GM18507 (cell line): ENCODE measurements around the gene FCRL6.

ENCODE experiments used
- DNase-seq: peaks from one replicate; pipeline ENCODE4 v3.0.0; 2011; ENCODE audit warnings: low read depth; ENCODE audit not compliant: insufficient read length; ENCODE audit errors: extremely low spot score
- FAIRE-seq: peaks from 2 replicates; lab custom pipeline; 2011; peaks lifted over from hg19 to GRCh38; lab: Jason Lieb, UNC

FCRL6 gene

GRCh38 chr1:159795534-159795933 lies 6.6 kb upstream of the FCRL6 start:
- FAIRE-seq (no peak), DNase-seq (no peak)

GRCh38 chr1:159798893-159799292 lies 3.3 kb upstream of the FCRL6 start:
- DNase-seq (no peak), FAIRE-seq (peak; percentile 82)

GRCh38 chr1:159799446-159799985 lies 2.6 kb upstream of the FCRL6 start:
- DNase-seq (no peak), FAIRE-seq (no peak)

- FAIRE-seq: peak; percentile 82
Observed at GRCh38 chr1:159800177-159800930, 1.8 kb upstream of the FCRL6 start.

GRCh38 chr1:159803956-159804689 lies 2.0 kb downstream of the FCRL6 start:
- DNase-seq: no peak

More at GRCh38 chr1:159800177-159800930, 1.8 kb upstream of the FCRL6 start:
- peak; percentile 20 for DNase-seq

GRCh38 chr1:159804924-159805323 lies 2.8 kb downstream of the FCRL6 start:
- FAIRE-seq: no peak
- no peak for DNase-seq

More at GRCh38 chr1:159803956-159804689, 2.0 kb downstream of the FCRL6 start:
- no peak for FAIRE-seq

GRCh38 chr1:159815926-159816325 lies 13.8 kb downstream of the FCRL6 start:
- no peak for DNase-seq
- no peak for FAIRE-seq

GRCh38 chr1:159817276-159818041 lies 15.3 kb downstream of the FCRL6 start:
- DNase-seq (no peak), FAIRE-seq (no peak)

- peak; percentile 89 for FAIRE-seq
- peak; percentile 20 for DNase-seq
Observed at GRCh38 chr1:159821171-159821867, 19.2 kb downstream of the FCRL6 start.

GRCh38 chr1:159823406-159823805 lies 21.2 kb downstream of the FCRL6 start:
- DNase-seq: no peak
- no peak for FAIRE-seq

- FAIRE-seq: peak; percentile 9
- no peak for DNase-seq
Observed at GRCh38 chr1:159825564-159825963, 23.4 kb downstream of the FCRL6 start.

GRCh38 chr1:159826441-159827101 lies 24.4 kb downstream of the FCRL6 start, which contains the start of gene SLAMF8:
Gene SLAMF8, plus strand, starts transcription at chr1:159826873. Its CDS starts 26 bp downstream, at chr1:159826899.
- DNase-seq: peak; percentile 25
- peak; percentile 86 for FAIRE-seq

GRCh38 chr1:159827102-159827490 lies 24.9 kb downstream of the FCRL6 start:
- DNase-seq: no peak
- no peak for FAIRE-seq

GRCh38 chr1:159827549-159827948 lies 25.4 kb downstream of the FCRL6 start:
- DNase-seq (no peak), FAIRE-seq (peak; percentile 38)

GRCh38 chr1:159828176-159828575 lies 26.0 kb downstream of the FCRL6 start:
- FAIRE-seq (no peak), DNase-seq (no peak)

GRCh38 chr1:159828581-159829272 lies 26.6 kb downstream of the FCRL6 start:
- peak; percentile 46 for FAIRE-seq
- DNase-seq: no peak

GRCh38 chr1:159829273-159829634 lies 27.1 kb downstream of the FCRL6 start:
- FAIRE-seq: peak; percentile 77
- no peak for DNase-seq

GRCh38 chr1:159829822-159830465 lies 27.8 kb downstream of the FCRL6 start:
- DNase-seq (no peak), FAIRE-seq (no peak)
